GM23338 (cell line): ENCODE measurements around the gene ARSB. TPM values are rescaled to one million over a fixed set of nuclear protein-coding genes. Genes with fewer than 3 reads are reported as not detected.

Source experiments
- ATAC-seq: fragments of 200-7000 bp; cut with Tn5 transposase; 3 replicates; pipeline ENCODE4 v1.9.1; 2020
- DNase-seq: peaks from one replicate; pipeline ENCODE4 v3.0.0-alpha.2; 2015; ENCODE audit warnings: low spot score
- H2AFZ ChIP-seq: fragments of 200-600 bp; sonication (generic); 2 replicates; pipeline ENCODE4 v1.8.0; 2016; ENCODE audit warnings: antibody characterized with exemption, mild to moderate bottlenecking, moderate library complexity
- H3F3A ChIP-seq: fragments of 200-600 bp; sonication (generic); replicated peaks from 2 replicates; pipeline ENCODE4 v1.8.0; 2017; ENCODE audit warnings: antibody characterized with exemption, mixed run types, low read depth
- H3K27ac ChIP-seq: fragments of 200-600 bp; sonication (generic); 2 replicates; pipeline ENCODE4 v1.6.1; 2016; ENCODE audit warnings: low read depth
- H3K27me3 ChIP-seq: fragments of 200-600 bp; sonication (generic); 2 replicates; pipeline ENCODE4 v1.8.0; 2016; ENCODE audit warnings: mild to moderate bottlenecking, mixed run types, moderate library complexity; ENCODE audit not compliant: insufficient read depth
- H3K36me3 ChIP-seq: fragments of 200-600 bp; sonication (generic); 2 replicates; pipeline ENCODE4 v1.8.0; 2016; ENCODE audit warnings: mild to moderate bottlenecking; ENCODE audit not compliant: insufficient read depth
- H3K4me1 ChIP-seq: fragments of 200-600 bp; sonication (generic); 2 replicates; pipeline ENCODE4 v1.8.0; 2016; ENCODE audit warnings: mild to moderate bottlenecking, moderate library complexity; ENCODE audit not compliant: insufficient read depth
- H3K4me2 ChIP-seq: fragments of 200-600 bp; sonication (generic); 2 replicates; pipeline ENCODE4 v1.7.1; 2017; ENCODE audit warnings: mixed run types
- H3K4me3 ChIP-seq: fragments of 200-600 bp; sonication (generic); 2 replicates; pipeline ENCODE4 v1.6.1; 2016; ENCODE audit warnings: mixed run types
- H3K79me2 ChIP-seq: fragments of 200-600 bp; sonication (generic); replicated peaks from 2 replicates; pipeline ENCODE4 v1.8.0; 2017; ENCODE audit warnings: mild to moderate bottlenecking; ENCODE audit not compliant: insufficient read depth
- H3K9me2 ChIP-seq: fragments of 200-600 bp; sonication (generic); 2 replicates; pipeline ENCODE4 v1.8.0; 2017; ENCODE audit not compliant: insufficient read depth
- H4K20me1 ChIP-seq: fragments of 200-600 bp; sonication (generic); replicated peaks from 2 replicates; pipeline ENCODE4 v1.8.0; 2017; ENCODE audit warnings: mild to moderate bottlenecking; ENCODE audit not compliant: insufficient read depth
- H3K27ac Mint-ChIP-seq: 2 replicates; pipeline ENCODE4 v1.8.0; 2020; ENCODE audit warnings: inconsistent platforms, mild to moderate bottlenecking, moderate library complexity, mixed read lengths
- H3K27me3 Mint-ChIP-seq: 3 replicates; pipeline ENCODE4 v1.8.0; 2022; ENCODE audit warnings: low read depth, mild to moderate bottlenecking, moderate library complexity, mixed read lengths, inconsistent platforms; ENCODE audit not compliant: insufficient read depth, poor library complexity
- H3K36me3 Mint-ChIP-seq: 3 replicates; pipeline ENCODE4 v1.8.0; 2021; ENCODE audit warnings: low read depth, mild to moderate bottlenecking, inconsistent platforms, moderate library complexity, mixed read lengths
- H3K4me1 Mint-ChIP-seq: 3 replicates; pipeline ENCODE4 v1.8.0; 2020; ENCODE audit warnings: mild to moderate bottlenecking, inconsistent platforms, mixed read lengths
- H3K4me3 Mint-ChIP-seq: 3 replicates; pipeline ENCODE4 v1.8.0; 2021; ENCODE audit warnings: moderate library complexity, mild to moderate bottlenecking, inconsistent platforms, mixed read lengths
- H3K9me3 Mint-ChIP-seq: 3 replicates; pipeline ENCODE4 v1.8.0; 2020; ENCODE audit warnings: moderate library complexity, mild to moderate bottlenecking, inconsistent platforms, mixed read lengths
- EZH2 ChIP-seq: fragments of 200-600 bp; sonication (generic); IDR thresholded peaks from one replicate; pipeline ENCODE4 v1.8.0; 2017; ENCODE audit warnings: antibody characterized with exemption, mild to moderate bottlenecking, low read depth; ENCODE audit not compliant: unreplicated experiment
- EZH2phosphoT487 ChIP-seq: fragments of 200-600 bp; sonication (generic); IDR thresholded peaks from one replicate; pipeline ENCODE4 v1.8.1; 2018; ENCODE audit warnings: antibody characterized with exemption; ENCODE audit not compliant: unreplicated experiment
- JUNB ChIP-seq: IDR thresholded peaks from one replicate; pipeline ENCODE4 v1.6.1; 2016; ENCODE audit warnings: antibody characterized with exemption; ENCODE audit not compliant: unreplicated experiment
- POLR2AphosphoS5 ChIP-seq: IDR thresholded peaks from 2 replicates; pipeline ENCODE4 v1.6.1; 2016; ENCODE audit warnings: antibody characterized with exemption, low read depth
- ZNF114 ChIP-seq: fragments of 250-450 bp; sonication (Bioruptor Pico); IDR thresholded peaks from 2 replicates; pipeline ENCODE4 v1.5.0; 2020; ENCODE audit warnings: mild to moderate bottlenecking, moderate library complexity
- ZNF331 ChIP-seq: fragments of 250-450 bp; sonication (Bioruptor Pico); IDR thresholded peaks from 2 replicates; pipeline ENCODE4 v1.5.0; 2020; ENCODE audit warnings: low read depth, mild to moderate bottlenecking, moderate library complexity
- polyA plus RNA-seq: library from polyadenylated mRNA; unstranded; fragments of >200 nt; fragmentation: Nextera tagmentation; extraction: Ambion mirVana; gene quantifications from 2 replicates; pipeline ENCODE4 v1.2.1, GENCODE V29; 2016
- total RNA-seq: library from RNA; depleted of rRNA; stranded (reverse); fragments of >200 nt; shearing (Covaris generic); gene quantifications from 2 replicates; pipeline ENCODE4 v1.2.3, GENCODE V29; 2014
- TF ChIP-seq, protein P1 (sequence below): fragments of 250-450 bp; sonication (Bioruptor Pico); IDR thresholded peaks from 2 replicates; pipeline ENCODE4 v1.5.0; 2020; ENCODE audit warnings: mild to moderate bottlenecking, moderate library complexity
- TF ChIP-seq, protein P2 (sequence below), 2 experiments: fragments of 200-600 bp in 1 of 2; sonication (generic) in 1 of 2; conservative IDR thresholded peaks; 2 replicates each; pipeline versions ENCODE4 v1.5.1 to v1.6.1; 2016 to 2017; ENCODE audit warnings: antibody characterized with exemption in 2 of 2, low read depth in 2 of 2, mild to moderate bottlenecking in 2 of 2, moderate library complexity in 1 of 2

The ARSB gene
- total and polyA plus RNA-seq, 2 experiments from 2014 or later: 7.4 to 24.6 TPM

DNA sequence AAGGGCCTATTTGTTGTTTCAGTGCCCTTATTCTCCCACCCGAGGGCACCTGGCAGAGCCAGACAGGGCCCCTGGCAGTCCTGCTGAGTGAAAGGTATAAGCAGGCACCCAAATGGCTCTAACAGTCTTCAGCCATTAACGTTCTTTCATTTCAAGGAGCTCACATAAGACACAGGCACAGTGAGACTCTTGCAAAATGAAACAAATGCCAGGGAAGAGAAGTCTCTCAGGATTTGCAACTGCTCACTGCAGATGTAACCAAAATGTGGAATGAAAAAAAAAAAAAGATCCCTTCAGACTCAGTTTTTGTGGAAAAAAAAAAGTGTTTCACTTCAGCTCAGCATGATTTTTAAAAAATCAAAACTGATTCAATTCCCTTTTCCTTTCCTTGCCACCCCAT is 181.2 kb downstream of the ARSB start (continued):
- TF ChIP-seq, protein P1, sequence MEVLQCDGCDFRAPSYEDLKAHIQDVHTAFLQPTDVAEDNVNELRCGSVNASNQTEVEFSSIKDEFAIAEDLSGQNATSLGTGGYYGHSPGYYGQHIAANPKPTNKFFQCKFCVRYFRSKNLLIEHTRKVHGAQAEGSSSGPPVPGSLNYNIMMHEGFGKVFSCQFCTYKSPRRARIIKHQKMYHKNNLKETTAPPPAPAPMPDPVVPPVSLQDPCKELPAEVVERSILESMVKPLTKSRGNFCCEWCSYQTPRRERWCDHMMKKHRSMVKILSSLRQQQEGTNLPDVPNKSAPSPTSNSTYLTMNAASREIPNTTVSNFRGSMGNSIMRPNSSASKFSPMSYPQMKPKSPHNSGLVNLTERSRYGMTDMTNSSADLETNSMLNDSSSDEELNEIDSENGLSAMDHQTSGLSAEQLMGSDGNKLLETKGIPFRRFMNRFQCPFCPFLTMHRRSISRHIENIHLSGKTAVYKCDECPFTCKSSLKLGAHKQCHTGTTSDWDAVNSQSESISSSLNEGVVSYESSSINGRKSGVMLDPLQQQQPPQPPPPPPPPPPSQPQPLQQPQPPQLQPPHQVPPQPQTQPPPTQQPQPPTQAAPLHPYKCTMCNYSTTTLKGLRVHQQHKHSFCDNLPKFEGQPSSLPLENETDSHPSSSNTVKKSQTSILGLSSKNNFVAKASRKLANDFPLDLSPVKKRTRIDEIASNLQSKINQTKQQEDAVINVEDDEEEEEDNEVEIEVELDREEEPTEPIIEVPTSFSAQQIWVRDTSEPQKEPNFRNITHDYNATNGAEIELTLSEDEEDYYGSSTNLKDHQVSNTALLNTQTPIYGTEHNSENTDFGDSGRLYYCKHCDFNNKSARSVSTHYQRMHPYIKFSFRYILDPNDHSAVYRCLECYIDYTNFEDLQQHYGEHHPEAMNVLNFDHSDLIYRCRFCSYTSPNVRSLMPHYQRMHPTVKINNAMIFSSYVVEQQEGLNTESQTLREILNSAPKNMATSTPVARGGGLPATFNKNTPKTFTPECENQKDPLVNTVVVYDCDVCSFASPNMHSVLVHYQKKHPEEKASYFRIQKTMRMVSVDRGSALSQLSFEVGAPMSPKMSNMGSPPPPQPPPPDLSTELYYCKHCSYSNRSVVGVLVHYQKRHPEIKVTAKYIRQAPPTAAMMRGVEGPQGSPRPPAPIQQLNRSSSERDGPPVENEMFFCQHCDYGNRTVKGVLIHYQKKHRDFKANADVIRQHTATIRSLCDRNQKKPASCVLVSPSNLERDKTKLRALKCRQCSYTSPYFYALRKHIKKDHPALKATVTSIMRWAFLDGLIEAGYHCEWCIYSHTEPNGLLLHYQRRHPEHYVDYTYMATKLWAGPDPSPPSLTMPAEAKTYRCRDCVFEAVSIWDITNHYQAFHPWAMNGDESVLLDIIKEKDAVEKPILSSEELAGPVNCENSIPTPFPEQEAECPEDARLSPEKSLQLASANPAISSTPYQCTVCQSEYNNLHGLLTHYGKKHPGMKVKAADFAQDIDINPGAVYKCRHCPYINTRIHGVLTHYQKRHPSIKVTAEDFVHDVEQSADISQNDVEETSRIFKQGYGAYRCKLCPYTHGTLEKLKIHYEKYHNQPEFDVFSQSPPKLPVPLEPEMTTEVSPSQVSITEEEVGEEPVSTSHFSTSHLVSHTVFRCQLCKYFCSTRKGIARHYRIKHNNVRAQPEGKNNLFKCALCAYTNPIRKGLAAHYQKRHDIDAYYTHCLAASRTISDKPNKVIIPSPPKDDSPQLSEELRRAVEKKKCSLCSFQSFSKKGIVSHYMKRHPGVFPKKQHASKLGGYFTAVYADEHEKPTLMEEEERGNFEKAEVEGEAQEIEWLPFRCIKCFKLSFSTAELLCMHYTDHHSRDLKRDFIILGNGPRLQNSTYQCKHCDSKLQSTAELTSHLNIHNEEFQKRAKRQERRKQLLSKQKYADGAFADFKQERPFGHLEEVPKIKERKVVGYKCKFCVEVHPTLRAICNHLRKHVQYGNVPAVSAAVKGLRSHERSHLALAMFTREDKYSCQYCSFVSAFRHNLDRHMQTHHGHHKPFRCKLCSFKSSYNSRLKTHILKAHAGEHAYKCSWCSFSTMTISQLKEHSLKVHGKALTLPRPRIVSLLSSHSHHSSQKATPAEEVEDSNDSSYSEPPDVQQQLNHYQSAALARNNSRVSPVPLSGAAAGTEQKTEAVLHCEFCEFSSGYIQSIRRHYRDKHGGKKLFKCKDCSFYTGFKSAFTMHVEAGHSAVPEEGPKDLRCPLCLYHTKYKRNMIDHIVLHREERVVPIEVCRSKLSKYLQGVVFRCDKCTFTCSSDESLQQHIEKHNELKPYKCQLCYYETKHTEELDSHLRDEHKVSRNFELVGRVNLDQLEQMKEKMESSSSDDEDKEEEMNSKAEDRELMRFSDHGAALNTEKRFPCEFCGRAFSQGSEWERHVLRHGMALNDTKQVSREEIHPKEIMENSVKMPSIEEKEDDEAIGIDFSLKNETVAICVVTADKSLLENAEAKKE (CRISPR knock-in tag): no peak
- TF ChIP-seq EZH2 (no peak), EZH2phosphoT487 (no peak), JUNB (no peak), ZNF114 (CRISPR knock-in tag) (no peak)

DNA sequence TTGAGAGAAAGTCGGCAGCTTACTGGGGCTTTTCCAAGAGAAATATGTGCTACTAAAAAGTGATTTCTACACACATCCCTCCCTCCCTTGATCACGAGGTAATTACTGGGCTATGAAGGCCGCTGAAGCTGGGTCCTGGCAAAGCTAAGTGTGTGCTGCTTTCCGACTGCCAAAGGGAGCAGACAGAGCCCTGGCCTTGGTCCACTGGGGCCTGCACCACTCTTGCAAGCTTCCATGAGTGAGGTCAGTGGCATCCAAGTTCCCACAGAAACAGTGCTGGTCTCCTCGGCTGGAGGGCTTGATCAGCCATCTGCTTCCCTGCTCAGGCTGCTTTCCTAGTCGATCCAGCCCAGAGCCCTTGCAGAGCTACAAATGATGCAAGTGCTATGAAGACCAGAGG is 181.8 kb downstream of the ARSB start:
- Mint-ChIP-seq H3K4me1 (no peaks in the 10 kb centered on the region), H3K9me3 (peaks cover 10% of the 10 kb centered on the region), H3K27ac (no peak overlapping the region), H3K4me3 (no peak overlapping the region), H3K36me3 (peaks cover 16% of the 10 kb centered on the region), H3K27me3 (peaks cover 5% of the 10 kb centered on the region)
- Histone ChIP-seq H3K79me2 (no peaks in the 10 kb centered on the region), H3K36me3 (no peaks in the 10 kb centered on the region), H3K4me3 (no peak overlapping the region), H3K9me2 (no peaks in the 10 kb centered on the region), H2AFZ (no peak overlapping the region), H4K20me1 (no peaks in the 10 kb centered on the region), H3K27ac (no peak overlapping the region), H3K4me2 (no peak overlapping the region), H3K27me3 (no peaks in the 10 kb centered on the region), H3F3A (no peaks in the 10 kb centered on the region), H3K4me1 (0 out of 2 replicates have a peak, but pooled peaks cover 4% of the 10 kb centered on the region)
- TF ChIP-seq POLR2AphosphoS5 (no peak), ZNF331 (CRISPR knock-in tag) (no peak), EZH2 (no peak), ZNF114 (CRISPR knock-in tag) (no peak)
- TF ChIP-seq, protein P1 (CRISPR knock-in tag): no peak
- TF ChIP-seq, protein P2, sequence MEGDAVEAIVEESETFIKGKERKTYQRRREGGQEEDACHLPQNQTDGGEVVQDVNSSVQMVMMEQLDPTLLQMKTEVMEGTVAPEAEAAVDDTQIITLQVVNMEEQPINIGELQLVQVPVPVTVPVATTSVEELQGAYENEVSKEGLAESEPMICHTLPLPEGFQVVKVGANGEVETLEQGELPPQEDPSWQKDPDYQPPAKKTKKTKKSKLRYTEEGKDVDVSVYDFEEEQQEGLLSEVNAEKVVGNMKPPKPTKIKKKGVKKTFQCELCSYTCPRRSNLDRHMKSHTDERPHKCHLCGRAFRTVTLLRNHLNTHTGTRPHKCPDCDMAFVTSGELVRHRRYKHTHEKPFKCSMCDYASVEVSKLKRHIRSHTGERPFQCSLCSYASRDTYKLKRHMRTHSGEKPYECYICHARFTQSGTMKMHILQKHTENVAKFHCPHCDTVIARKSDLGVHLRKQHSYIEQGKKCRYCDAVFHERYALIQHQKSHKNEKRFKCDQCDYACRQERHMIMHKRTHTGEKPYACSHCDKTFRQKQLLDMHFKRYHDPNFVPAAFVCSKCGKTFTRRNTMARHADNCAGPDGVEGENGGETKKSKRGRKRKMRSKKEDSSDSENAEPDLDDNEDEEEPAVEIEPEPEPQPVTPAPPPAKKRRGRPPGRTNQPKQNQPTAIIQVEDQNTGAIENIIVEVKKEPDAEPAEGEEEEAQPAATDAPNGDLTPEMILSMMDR (conservative IDR thresholded peaks at IDR 0.05; ENCODE audit: low read depth in 2 of 2): no peak
- ATAC-seq (no peak), DNase-seq (no peak)
